ENCODE measurements around the gene CPT1B. TPM values are rescaled to one million over a fixed set of nuclear protein-coding genes. Genes with fewer than 3 reads are reported as not detected.
"Not testable (repeated sequence)": the region's sequence is repeated elsewhere in the genome, so short reads cannot be mapped to it uniquely, and the experiment has no call there.

CPT1B gene
- total RNA-seq, 6 experiments from 2014 or later, result 3.8 to 30.7 (median 13.0) TPM

GRCh38 chr22:50621356-50621880, 43.2 kb upstream of the CPT1B start:
- Histone ChIP-seq H3K36me3 (no peaks in the 10 kb centered on the region), H3K4me1 (peaks cover 0 to 22% (median 6%) of the 10 kb centered on the region in 4 donors), H3K27me3 (no peaks in the 10 kb centered on the region), H3K27ac (peak overlapping the region in 2 of 3 donors; percentile 51 to 68), H3K9me3 (no peaks in the 10 kb centered on the region), H3K4me3 (peak overlapping the region in 1 of 3 donors; percentile 2)
- ATAC-seq (peak in 1 of 4 donors; percentile 3), DNase-seq (no peak)
- 29% methylated on average over 10 of the region's 10 CpGs for WGBS (ENCODE audit: insufficient coverage, low coverage, low lambda C conversion rate, missing lambda C conversion rate)
- intact Hi-C loops (cut with DNase I), result no loop called here
- no peak for TF ChIP-seq CTCF (IDR thresholded peaks at IDR 0.05)
- no peak for TF ChIP-seq POLR2A (IDR thresholded peaks at IDR 0.05)

DNA sequence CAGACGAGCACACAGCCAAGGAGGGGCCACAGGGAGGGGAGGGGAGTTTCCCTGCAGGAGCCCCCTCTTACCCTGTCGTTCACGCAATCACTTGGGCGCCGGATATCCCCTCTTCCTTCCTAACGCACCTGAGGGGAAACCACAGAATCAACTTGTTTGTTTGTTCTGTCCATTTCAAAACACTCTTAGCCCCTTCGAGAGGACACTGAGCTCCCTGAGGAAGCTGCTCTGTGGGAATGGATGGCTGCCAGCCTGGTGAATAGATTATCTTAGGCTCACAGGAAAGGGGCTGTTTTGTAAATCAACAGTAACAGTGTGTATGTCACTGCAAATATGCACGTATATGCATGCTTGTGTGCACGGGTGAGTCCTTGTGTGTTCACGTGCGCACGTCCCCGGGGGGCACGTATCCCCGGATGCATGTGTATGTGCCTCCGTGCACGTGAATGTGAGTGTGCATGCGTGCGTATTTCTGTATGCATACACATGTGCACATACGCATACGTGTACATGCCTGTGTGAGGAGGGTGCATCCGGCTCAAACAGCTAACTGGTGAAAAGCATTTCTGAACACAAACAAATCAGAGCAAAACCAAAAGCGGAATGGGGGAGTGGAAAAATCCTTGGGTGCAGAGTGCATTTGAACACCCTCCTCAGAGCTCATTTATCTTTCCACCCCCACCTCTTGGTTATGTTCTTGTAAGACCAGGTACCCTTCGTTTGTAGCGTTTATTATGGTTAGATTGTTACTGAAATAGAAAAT, 42.5 kb upstream of the CPT1B start:
- ATAC-seq (peak; percentile 5 to 71 (median 66)), DNase-seq (peak in 2 of 3 donors; percentile 81 to 82)
- TF ChIP-seq CTCF (IDR thresholded peaks at IDR 0.05) (peak in 1 of 4 donors; percentile 2), POLR2A (IDR thresholded peaks at IDR 0.05) (no peak)
- WGBS (ENCODE audit: insufficient coverage, low coverage, low lambda C conversion rate, missing lambda C conversion rate), result 5% methylated on average over 24 of the region's 25 CpGs
- Histone ChIP-seq H3K27me3 (no peaks in the 10 kb centered on the region), H3K27ac (no peak overlapping the region), H3K4me1 (peaks cover 0 to 22% (median 6%) of the 10 kb centered on the region in 4 donors), H3K36me3 (no peaks in the 10 kb centered on the region), H3K4me3 (peak overlapping the region in 1 of 3 donors; percentile 45), H3K9me3 (no peaks in the 10 kb centered on the region)
- intact Hi-C loops (cut with DNase I), result no loop called here

DNA sequence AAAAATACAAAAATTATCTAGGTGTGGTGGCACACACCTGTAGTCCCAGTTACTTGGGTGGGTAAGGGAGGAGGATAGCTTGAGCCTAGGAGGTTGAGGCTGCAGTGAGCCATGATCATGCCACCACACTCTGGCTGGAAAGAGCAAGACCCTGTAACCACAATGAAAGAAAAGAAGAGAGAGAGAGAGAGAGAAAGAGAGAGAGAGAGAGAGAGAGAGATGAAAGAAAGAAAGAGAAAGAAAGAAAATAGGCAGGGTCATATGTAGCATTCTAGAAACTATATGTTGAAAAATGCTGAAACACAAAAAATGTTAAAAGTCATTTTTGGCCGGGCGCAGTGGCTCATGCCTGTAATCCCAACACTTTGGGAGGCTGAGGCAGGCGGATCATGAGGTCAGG, 36.1 kb upstream of the CPT1B start:
- intact Hi-C loops (cut with DNase I), result loop anchor here in 1 of 2 donors (10.0 kb wide), 1 partner anchor 89 kb away; the partner anchor contains the start of gene SCO2
- H3K9me3 ChIP-seq, ATAC-seq, DNase-seq, H3K27me3 ChIP-seq, H3K4me3 ChIP-seq, H3K27ac ChIP-seq, H3K36me3 ChIP-seq: not testable (repeated sequence)
- peaks cover 0 to 10% (median 4%) of the 10 kb centered on the region in 4 donors for H3K4me1 ChIP-seq
- 80% methylated on average over 3 of the region's 3 CpGs for WGBS (ENCODE audit: insufficient coverage, low coverage, low lambda C conversion rate, missing lambda C conversion rate)

GRCh38 chr22:50613291-50613981, 35.2 kb upstream of the CPT1B start:
- no peaks in the 10 kb centered on the region for H3K27me3 ChIP-seq
- no peaks in the 10 kb centered on the region for H3K9me3 ChIP-seq
- peak overlapping the region in 2 of 3 donors; percentile 44 to 50 for H3K27ac ChIP-seq
- 36% methylated on average over 16 of the region's 22 CpGs for WGBS (ENCODE audit: insufficient coverage, low coverage, low lambda C conversion rate, missing lambda C conversion rate)
- peaks cover 0 to 10% (median 4%) of the 10 kb centered on the region in 4 donors for H3K4me1 ChIP-seq
- no peaks in the 10 kb centered on the region for H3K36me3 ChIP-seq
- peak in 3 of 4 donors; percentile 29 to 45 (median 37) for TF ChIP-seq CTCF (IDR thresholded peaks at IDR 0.05)
- TF ChIP-seq POLR2A (IDR thresholded peaks at IDR 0.05), result peak; percentile 41
- peak; percentile 88 to 91 (median 91) for DNase-seq
- H3K4me3 ChIP-seq, result no peak overlapping the region
- ATAC-seq, result peak; percentile 96 to 99 (median 98)
- intact Hi-C loops (cut with DNase I), result loop anchor here in 1 of 2 donors (10.0 kb wide), 1 partner anchor 89 kb away; the partner anchor contains the start of gene SCO2

Data from right lobe of liver (tissue), 6 donors.